Measurements from ENCODE around the gene GPR153. TPM values are rescaled to one million over a fixed set of nuclear protein-coding genes. Genes with fewer than 3 reads are reported as not detected.

Gene GPR153
- total and polyA plus RNA-seq, 2 of the 8 experiments (the other 6 are each of a cell fraction or from before 2014, with no cell fraction given), result 5.7 to 8.1 TPM

- no peak overlapping the region for H3K27ac ChIP-seq (ENCODE audit: low read depth, low read length)
- H3K4me1 ChIP-seq (replicated peaks in 1 of 4; ENCODE audit: control insufficient read depth in 3 of 4, insufficient read depth in 4 of 4, low read length in 3 of 4), result peaks cover 0 to 20% (median 9%) of the 10 kb centered on the region in 4 experiments; a peak in 6 of 7 replicates
- H3K18ac ChIP-seq (ENCODE audit: extremely low read depth, low read length), result no peak overlapping the region
- no peak overlapping the region for H3K14ac ChIP-seq (ENCODE audit: insufficient read length)
- ChIA-PET CTCF (ENCODE audit: partially characterized antibody) (interaction anchor here (0.8 to 10.6 kb wide), 4 partner anchors 11 to 70 kb away, joined by 3 to 122 read pairs (median 27); no protein-coding TSS in a partner anchor), POLR2A (ENCODE audit: partially characterized antibody) (interaction anchor here (1.0 kb wide), 1 partner anchor 31 kb away, joined by 3 read pairs; no protein-coding TSS in a partner anchor)
- no peak overlapping the region for H2AK5ac ChIP-seq (ENCODE audit: low read depth, low read length)
- no peak overlapping the region for H3K4me2 ChIP-seq (ENCODE audit: insufficient read depth in 1 of 2, low read depth in 2 of 2, low read length in 2 of 2)
- WGBS, 2 experiments (ENCODE audit: extremely low coverage in 1 of 2, insufficient coverage in 1 of 2, insufficient read length in 1 of 2, insufficient replicate concordance in 2 of 2, low coverage in 1 of 2, low lambda C conversion rate in 2 of 2, missing lambda C conversion rate in 1 of 2), result 91% methylated on average over 9 of the region's 9 CpGs; no CpG with 5 or more reads in 1 of the 2 experiments
- peaks cover 2 to 3% of the 10 kb centered on the region in 2 experiments for H4K20me1 ChIP-seq (replicated peaks in 1 of 2; ENCODE audit: control insufficient read depth in 1 of 2, insufficient read depth in 2 of 2, low read length in 2 of 2)
- DNase-seq (ENCODE audit: low read depth in 1 of 2, low spot score in 2 of 2) (no peak), FAIRE-seq (no peak)
- H2BK12ac ChIP-seq (ENCODE audit: low read depth, low read length), result no peak overlapping the region
- no peaks in the 10 kb centered on the region for H3K9me3 ChIP-seq (ENCODE audit: insufficient read depth in 2 of 2, low read depth in 1 of 2, low read length in 1 of 2)
- no peak overlapping the region for H2BK15ac ChIP-seq (ENCODE audit: low read length)
- no peaks in the 10 kb centered on the region; a peak in 2 of 8 replicates for H3K36me3 ChIP-seq (ENCODE audit: control insufficient read depth in 2 of 4, insufficient read depth in 4 of 4, low read length in 3 of 4)
- H3K23ac ChIP-seq (ENCODE audit: insufficient read length), result no peak overlapping the region
- H3K79me1 ChIP-seq (ENCODE audit: low read depth, low read length), result peaks cover 3% of the 10 kb centered on the region; the same call in 1 of the 2 replicates
- H4K8ac ChIP-seq (ENCODE audit: extremely low read depth, insufficient read depth, low read length), result no peak overlapping the region
- H3K23me2 ChIP-seq (ENCODE audit: low read depth, low read length), result no peaks in the 10 kb centered on the region
- no peak overlapping the region for H2BK20ac ChIP-seq (ENCODE audit: low read length)
- H4K5ac ChIP-seq (ENCODE audit: insufficient read length, low read depth, low read length), result no peak overlapping the region
- no peak overlapping the region for H3K9ac ChIP-seq (replicated peaks in 1 of 4; ENCODE audit: extremely low read depth in 1 of 4, low read depth in 3 of 4, low read length in 3 of 4)
- no peak overlapping the region for H2AFZ ChIP-seq (ENCODE audit: low read length)
- H3K27me3 ChIP-seq (replicated peaks in 1 of 4; ENCODE audit: control insufficient read depth in 3 of 4, extremely low read depth in 1 of 4, insufficient read depth in 3 of 4, low read length in 3 of 4), result no peaks in the 10 kb centered on the region
- H3K56ac ChIP-seq (replicated peaks; ENCODE audit: insufficient read length, low read depth, low read length), result no peak overlapping the region
- no peak overlapping the region for H4K91ac ChIP-seq (replicated peaks; ENCODE audit: insufficient read length, low read length)
- H3K4me3 ChIP-seq (ENCODE audit: extremely low read depth in 1 of 4, insufficient read depth in 2 of 4, low read depth in 3 of 4, low read length in 4 of 4), result no peak overlapping the region
- no peak overlapping the region for H3K4ac ChIP-seq (replicated peaks; ENCODE audit: insufficient read length, low read depth, low read length)
- TF ChIP-seq TAF1 (IDR thresholded peaks at IDR 0.05; ENCODE audit: low read depth, low read length), result no peak
- TF ChIP-seq KDM4A (IDR thresholded peaks at IDR 0.05; ENCODE audit: low read depth, low read length, severe bottlenecking), result no peak
- no peak for TF ChIP-seq GABPA (IDR thresholded peaks at IDR 0.05; ENCODE audit: borderline replicate concordance, insufficient read depth, low read length)
- TF ChIP-seq POLR2AphosphoS5 (IDR thresholded peaks at IDR 0.05; ENCODE audit: low read depth, low read length), result no peak
- no peak for TF ChIP-seq BACH1 (IDR thresholded peaks at IDR 0.05; ENCODE audit: low read length)
- no peak for TF ChIP-seq HDAC2 (IDR thresholded peaks at IDR 0.05; ENCODE audit: borderline replicate concordance in 1 of 2, low read depth in 2 of 2, low read length in 2 of 2)
- no peak for TF ChIP-seq RAD21 (IDR thresholded peaks at IDR 0.05 in 1 of 2, conservative IDR thresholded peaks at IDR 0.05 in 1 of 2; ENCODE audit: low read depth in 2 of 2, low read length in 2 of 2)
- no peak for TF ChIP-seq BRCA1 (IDR thresholded peaks at IDR 0.05; ENCODE audit: low read depth, low read length)
- H2BK120ac ChIP-seq (replicated peaks; ENCODE audit: low read depth, low read length), result no peak overlapping the region
- H2BK5ac ChIP-seq (ENCODE audit: low read depth, low read length), result no peak overlapping the region
- no peaks in the 10 kb centered on the region for H3K79me2 ChIP-seq (ENCODE audit: control insufficient read depth in 1 of 2, insufficient read depth in 2 of 2, low read length in 2 of 2)
Measured at GRCh38 chr1:6278263-6278662, 17.4 kb upstream of the GPR153 start.

All from H1 (cell line).